ENCODE data around the gene CCSER1. TPM values are rescaled to one million over a fixed set of nuclear protein-coding genes. Genes with fewer than 3 reads are reported as not detected.

CCSER1 gene
- total RNA-seq, 2 experiments from 2014 or later = not detected

GRCh38 chr4:91601401-91601800 is 1474.2 kb downstream of the CCSER1 start:
- no peaks in the 10 kb centered on the region for H3K79me2 ChIP-seq (ENCODE audit: insufficient read depth, low read depth, low read length)
- BruUV-seq (replicated peaks) = no TSS peak
- no peak overlapping the region for H3K4me2 ChIP-seq (ENCODE audit: low read length)
- no peak overlapping the region for H3K27ac ChIP-seq (ENCODE audit: low read depth, low read length, poor library complexity, severe bottlenecking)
- H3K9me2 ChIP-seq (ENCODE audit: insufficient read depth, low read length) = no peaks in the 10 kb centered on the region
- TF ChIP-seq EZH2phosphoT487 (IDR thresholded peaks at IDR 0.05; ENCODE audit: borderline replicate concordance, low read depth, low read length) (no peak), CTCF (conservative IDR thresholded peaks at IDR 0.05; ENCODE audit: low read length) (no peak)
- CTCF ChIA-PET (ENCODE audit: unreplicated experiment) = no interaction called here
- no peaks in the 10 kb centered on the region for H3K36me3 ChIP-seq (ENCODE audit: insufficient read depth, low read length)
- H3K9me3 ChIP-seq (ENCODE audit: low read length) = no peaks in the 10 kb centered on the region
- no peaks in the 10 kb centered on the region for H4K20me1 ChIP-seq (ENCODE audit: insufficient read depth, low read length)
- no peak overlapping the region for H2AFZ ChIP-seq (ENCODE audit: low read length)
- intact Hi-C loops (cut with micrococcal nuclease; ENCODE audit: unreplicated experiment) = no loop called here
- no peak overlapping the region for H3K4me3 ChIP-seq (ENCODE audit: low read depth, low read length, poor library complexity, severe bottlenecking)
- POLR2A ChIA-PET = interaction anchor here (1.0 kb wide), 1 partner anchor 1034 kb away, joined by 4 read pairs; no protein-coding TSS in a partner anchor
- H3K4me1 ChIP-seq (ENCODE audit: insufficient read depth, low read length, poor library complexity, severe bottlenecking) = no peaks in the 10 kb centered on the region
- DNase-seq (ENCODE audit: low spot score) = no peak

- Histone ChIP-seq H3K36me3 (ENCODE audit: insufficient read depth, low read length) (no peaks in the 10 kb centered on the region), H3K9me3 (ENCODE audit: low read length) (no peaks in the 10 kb centered on the region), H2AFZ (ENCODE audit: low read length) (no peak overlapping the region), H4K20me1 (ENCODE audit: insufficient read depth, low read length) (no peaks in the 10 kb centered on the region), H3K27ac (ENCODE audit: low read depth, low read length, poor library complexity, severe bottlenecking) (no peak overlapping the region), H3K4me2 (ENCODE audit: low read length) (no peak overlapping the region), H3K79me2 (ENCODE audit: insufficient read depth, low read depth, low read length) (no peaks in the 10 kb centered on the region), H3K4me1 (ENCODE audit: insufficient read depth, low read length, poor library complexity, severe bottlenecking) (no peaks in the 10 kb centered on the region), H3K9me2 (ENCODE audit: insufficient read depth, low read length) (no peaks in the 10 kb centered on the region), H3K4me3 (ENCODE audit: low read depth, low read length, poor library complexity, severe bottlenecking) (no peak overlapping the region)
- no peak for TF ChIP-seq EZH2phosphoT487 (IDR thresholded peaks at IDR 0.05; ENCODE audit: borderline replicate concordance, low read depth, low read length)
- no peak for TF ChIP-seq CTCF (conservative IDR thresholded peaks at IDR 0.05; ENCODE audit: low read length)
- no TSS peak for BruUV-seq (replicated peaks)
- no peak for DNase-seq (ENCODE audit: low spot score)
- POLR2A ChIA-PET = no interaction called here
- intact Hi-C loops (cut with micrococcal nuclease; ENCODE audit: unreplicated experiment) = no loop called here
- CTCF ChIA-PET (ENCODE audit: unreplicated experiment) = no interaction called here
Observed at GRCh38 chr4:91611782-91612181, 1484.6 kb downstream of the CCSER1 start.

- CTCF ChIA-PET (ENCODE audit: unreplicated experiment) = no interaction called here
- no peak for DNase-seq (ENCODE audit: low spot score)
Observed at GRCh38 chr4:91620952-91621351, 1493.8 kb downstream of the CCSER1 start.

More at GRCh38 chr4:91620952-91621351, 1493.8 kb downstream of the CCSER1 start:
- BruUV-seq (replicated peaks) = no TSS peak
- no peak overlapping the region for H3K27ac ChIP-seq (ENCODE audit: low read depth, low read length, poor library complexity, severe bottlenecking)
- no peaks in the 10 kb centered on the region for H3K4me1 ChIP-seq (ENCODE audit: insufficient read depth, low read length, poor library complexity, severe bottlenecking)
- H2AFZ ChIP-seq (ENCODE audit: low read length) = no peak overlapping the region
- H3K9me3 ChIP-seq (ENCODE audit: low read length) = no peaks in the 10 kb centered on the region
- no peak overlapping the region for H3K4me2 ChIP-seq (ENCODE audit: low read length)
- no peaks in the 10 kb centered on the region for H3K79me2 ChIP-seq (ENCODE audit: insufficient read depth, low read depth, low read length)
- POLR2A ChIA-PET = no interaction called here
- no peaks in the 10 kb centered on the region for H4K20me1 ChIP-seq (ENCODE audit: insufficient read depth, low read length)
- no peak overlapping the region for H3K4me3 ChIP-seq (ENCODE audit: low read depth, low read length, poor library complexity, severe bottlenecking)
- TF ChIP-seq EZH2phosphoT487 (IDR thresholded peaks at IDR 0.05; ENCODE audit: borderline replicate concordance, low read depth, low read length) (no peak), CTCF (conservative IDR thresholded peaks at IDR 0.05; ENCODE audit: low read length) (no peak)
- no peaks in the 10 kb centered on the region for H3K36me3 ChIP-seq (ENCODE audit: insufficient read depth, low read length)
- intact Hi-C loops (cut with micrococcal nuclease; ENCODE audit: unreplicated experiment) = no loop called here
- H3K9me2 ChIP-seq (ENCODE audit: insufficient read depth, low read length) = no peaks in the 10 kb centered on the region
